GM18520 (cell line): ENCODE data around the gene ZNF230.

Source experiments
- ATAC-seq: cut with Tn5 transposase; IDR thresholded peaks from one replicate; pipeline ENCODE4 v1.9.1; 2021; ENCODE audit not compliant: unreplicated experiment

Gene ZNF230

GRCh38 chr19:44002566-44003460 lies at the start of gene ZNF230:
TSS of gene ZNF230 (plus strand) at chr19:44002957. CDS start at chr19:44007079, 4,122 bp downstream.
- ATAC-seq: peak; percentile 75

GRCh38 chr19:43956827-43957226 lies 45.9 kb upstream of the ZNF230 start:
- no peak for ATAC-seq

GRCh38 chr19:43957891-43958290 lies 44.9 kb upstream of the ZNF230 start:
- ATAC-seq: no peak

GRCh38 chr19:43960411-43960810 lies 42.3 kb upstream of the ZNF230 start:
- ATAC-seq: no peak

GRCh38 chr19:43966079-43966694 lies 36.6 kb upstream of the ZNF230 start:
- no peak for ATAC-seq

GRCh38 chr19:43976732-43977131 lies 26.0 kb upstream of the ZNF230 start:
- ATAC-seq: no peak

GRCh38 chr19:43983544-43983911 lies 19.2 kb upstream of the ZNF230 start:
- ATAC-seq: no peak

- peak; percentile 78 for ATAC-seq
Observed at GRCh38 chr19:43983912-43984686, 18.7 kb upstream of the ZNF230 start, which contains the start of gene ZNF155. TSS of gene ZNF155 (plus strand) at chr19:43984188. CDS start at chr19:43988544, 4,356 bp downstream.

- no peak for ATAC-seq
Observed at GRCh38 chr19:43984687-43985000, 18.1 kb upstream of the ZNF230 start.

- ATAC-seq: no peak
Observed at GRCh38 chr19:43997631-43998290, 5.0 kb upstream of the ZNF230 start.

- ATAC-seq: no peak
Observed at GRCh38 chr19:44002212-44002565, 568 bp upstream of the ZNF230 start.

- ATAC-seq: peak; percentile 5
Observed at GRCh38 chr19:44003461-44004009, 778 bp downstream of the ZNF230 start.

- no peak for ATAC-seq
Observed at GRCh38 chr19:44005973-44006372, 3.2 kb downstream of the ZNF230 start.

GRCh38 chr19:44007473-44007872 lies 4.7 kb downstream of the ZNF230 start:
- ATAC-seq: no peak

GRCh38 chr19:44010468-44010867 lies 7.7 kb downstream of the ZNF230 start:
- no peak for ATAC-seq

GRCh38 chr19:44019498-44019897 lies 16.7 kb downstream of the ZNF230 start:
- ATAC-seq: no peak

GRCh38 chr19:44021221-44021620 lies 18.5 kb downstream of the ZNF230 start:
- no peak for ATAC-seq

GRCh38 chr19:44024900-44025216 lies 22.1 kb downstream of the ZNF230 start:
- ATAC-seq: no peak

- peak; percentile 78 for ATAC-seq
Observed at GRCh38 chr19:44025217-44025936, 22.6 kb downstream of the ZNF230 start, which contains the start of gene ZNF222. TSS of gene ZNF222 (plus strand) at chr19:44025379. CDS start at chr19:44025437, 58 bp downstream.

GRCh38 chr19:44026622-44027021 lies 23.9 kb downstream of the ZNF230 start:
- no peak for ATAC-seq
